ENCODE results near the gene DBH. TPM values are rescaled to one million over a fixed set of nuclear protein-coding genes. Genes with fewer than 3 reads are reported as not detected.

DBH gene
- polyA plus RNA-seq, 3 donors, result not detected

DNA sequence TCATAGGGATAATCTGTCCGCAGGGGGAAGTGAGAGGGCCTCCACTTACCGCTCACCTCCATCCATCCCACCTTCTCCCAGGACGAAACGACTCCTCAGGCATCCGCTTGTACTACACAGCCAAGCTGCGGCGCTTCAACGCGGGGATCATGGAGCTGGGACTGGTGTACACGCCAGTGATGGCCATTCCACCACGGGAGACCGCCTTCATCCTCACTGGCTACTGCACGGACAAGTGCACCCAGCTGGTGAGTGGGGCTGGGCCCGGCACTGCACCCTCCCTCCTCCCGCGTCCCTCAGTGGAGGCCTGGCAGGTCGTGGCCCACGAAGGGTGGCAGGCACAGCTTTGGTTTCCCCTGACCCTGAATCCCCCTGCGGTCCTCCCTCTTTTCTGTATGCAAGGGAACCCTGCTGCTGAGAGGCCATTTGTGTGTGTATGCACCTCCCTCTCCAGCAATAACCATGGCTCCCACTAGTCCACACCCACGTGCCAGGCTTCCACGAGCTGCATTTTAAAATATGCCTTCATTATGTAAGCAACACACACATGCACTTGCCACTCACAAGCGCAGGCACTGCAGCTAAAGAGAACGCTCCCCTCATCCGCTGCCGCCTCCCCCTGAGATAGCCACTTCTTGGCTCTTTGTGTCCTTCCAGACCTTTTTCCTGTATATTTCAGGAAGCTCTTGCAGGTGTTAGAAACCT, 11.8 kb downstream of the DBH start:
- H3K36me3 ChIP-seq (replicated peaks in 1 of 2; ENCODE audit: control insufficient read depth in 1 of 2, insufficient read depth in 2 of 2, low read length in 2 of 2), result no peaks in the 10 kb centered on the region
- no peak overlapping the region for H3K27ac ChIP-seq (ENCODE audit: low read depth in 1 of 2, low read length in 2 of 2)
- no peak for DNase-seq
- no peak overlapping the region for H2AFZ ChIP-seq (ENCODE audit: insufficient read depth, low read depth, low read length, poor library complexity, severe bottlenecking)
- H3K9me3 Mint-ChIP-seq, result no peaks in the 10 kb centered on the region
- 88% methylated on average over 18 of the region's 25 CpGs for WGBS (ENCODE audit: insufficient coverage)
- H3K4me1 Mint-ChIP-seq, result no peaks in the 10 kb centered on the region
- no peaks in the 10 kb centered on the region for H4K20me1 ChIP-seq (ENCODE audit: insufficient read depth, low read length)
- no peak overlapping the region for H3K9ac ChIP-seq (ENCODE audit: insufficient read depth, low read length, poor library complexity, severe bottlenecking)
- peaks cover 6 to 8% (median 8%) of the 10 kb centered on the region in 3 donors for H3K27me3 Mint-ChIP-seq (ENCODE audit: low read depth in 3 of 3)
- H3K27me3 ChIP-seq (ENCODE audit: control insufficient read depth in 2 of 2, insufficient read depth in 2 of 2, low read length in 2 of 2), result no peaks in the 10 kb centered on the region
- H3K9me3 ChIP-seq (replicated peaks in 1 of 2; ENCODE audit: control insufficient read depth in 1 of 2, insufficient read depth in 1 of 2, low read length in 2 of 2), result no peaks in the 10 kb centered on the region
- H3K4me3 ChIP-seq (replicated peaks in 1 of 3; ENCODE audit: low read depth in 2 of 3, low read length in 3 of 3), result no peak overlapping the region
- H3K79me2 ChIP-seq (ENCODE audit: insufficient read depth, low read length), result no peaks in the 10 kb centered on the region
- no peak overlapping the region for H3K4me2 ChIP-seq (replicated peaks; ENCODE audit: extremely low read depth, low read length, poor library complexity, severe bottlenecking)
- H3K4me1 ChIP-seq (ENCODE audit: control insufficient read depth in 1 of 2, insufficient read depth in 2 of 2, low read length in 2 of 2), result no peaks in the 10 kb centered on the region
- no peak for TF ChIP-seq CTCF (IDR thresholded peaks at IDR 0.05)
- intact Hi-C loops (cut with micrococcal nuclease), result no loop called here
- H3K36me3 Mint-ChIP-seq, result no peaks in the 10 kb centered on the region
- no peak overlapping the region for H3K4me3 Mint-ChIP-seq
- H3K27ac Mint-ChIP-seq, result no peak overlapping the region

DNA sequence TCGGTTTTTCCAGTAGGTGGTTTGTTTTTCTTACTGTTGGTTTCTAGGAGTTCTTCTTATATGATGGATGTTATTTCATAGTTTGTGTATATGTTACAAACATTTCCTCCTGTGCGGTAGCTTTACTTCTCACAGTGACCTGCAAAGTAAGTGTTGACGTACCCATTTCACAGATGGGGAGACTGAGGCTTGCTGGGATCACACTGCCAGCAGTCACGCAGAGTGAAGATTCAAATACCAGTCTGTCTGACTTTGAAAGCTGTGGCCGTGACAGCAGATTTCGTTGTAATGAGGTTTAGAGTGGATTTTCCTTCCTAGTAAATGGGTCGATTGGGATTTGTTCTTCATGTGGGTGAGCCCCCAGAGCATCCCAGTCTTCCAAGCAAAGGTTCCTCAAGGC, 13.0 kb downstream of the DBH start:
- Histone ChIP-seq H3K79me2 (ENCODE audit: insufficient read depth, low read length) (no peaks in the 10 kb centered on the region), H4K20me1 (ENCODE audit: insufficient read depth, low read length) (no peaks in the 10 kb centered on the region), H3K36me3 (replicated peaks in 1 of 2; ENCODE audit: control insufficient read depth in 1 of 2, insufficient read depth in 2 of 2, low read length in 2 of 2) (no peaks in the 10 kb centered on the region), H3K9ac (ENCODE audit: insufficient read depth, low read length, poor library complexity, severe bottlenecking) (no peak overlapping the region), H3K27me3 (ENCODE audit: control insufficient read depth in 2 of 2, insufficient read depth in 2 of 2, low read length in 2 of 2) (no peaks in the 10 kb centered on the region), H2AFZ (ENCODE audit: insufficient read depth, low read depth, low read length, poor library complexity, severe bottlenecking) (no peak overlapping the region), H3K4me2 (replicated peaks; ENCODE audit: extremely low read depth, low read length, poor library complexity, severe bottlenecking) (no peak overlapping the region), H3K4me1 (ENCODE audit: control insufficient read depth in 1 of 2, insufficient read depth in 2 of 2, low read length in 2 of 2) (no peaks in the 10 kb centered on the region), H3K27ac (ENCODE audit: low read depth in 1 of 2, low read length in 2 of 2) (no peak overlapping the region), H3K4me3 (replicated peaks in 1 of 3; ENCODE audit: low read depth in 2 of 3, low read length in 3 of 3) (no peak overlapping the region), H3K9me3 (replicated peaks in 1 of 2; ENCODE audit: control insufficient read depth in 1 of 2, insufficient read depth in 1 of 2, low read length in 2 of 2) (no peaks in the 10 kb centered on the region)
- 89% methylated on average over 2 of the region's 7 CpGs for WGBS (ENCODE audit: insufficient coverage)
- DNase-seq, result no peak
- no peaks in the 10 kb centered on the region for H3K36me3 Mint-ChIP-seq
- H3K4me3 Mint-ChIP-seq, result no peak overlapping the region
- H3K27me3 Mint-ChIP-seq (ENCODE audit: low read depth in 3 of 3), result peaks cover 6 to 13% (median 10%) of the 10 kb centered on the region in 3 donors
- H3K27ac Mint-ChIP-seq, result no peak overlapping the region
- no peaks in the 10 kb centered on the region for H3K9me3 Mint-ChIP-seq
- intact Hi-C loops (cut with micrococcal nuclease), result no loop called here
- no peak for TF ChIP-seq CTCF (IDR thresholded peaks at IDR 0.05)
- no peaks in the 10 kb centered on the region for H3K4me1 Mint-ChIP-seq

Data from CD14-positive monocyte (primary cell).